Testis (tissue), 3 donors: Measurements from ENCODE around the gene IDE. TPM values are rescaled to one million over a fixed set of nuclear protein-coding genes. Genes with fewer than 3 reads are reported as not detected.
A peak's percentile ranks its signal among the peaks of the same experiment; 100 is the strongest.

ENCODE experiments used
- DNase-seq: peaks from one replicate; pipeline ENCODE4 v3.0.0-alpha.2; 2019
- H3K27ac ChIP-seq, 2 donors: fragments of 200-600 bp; sonication (generic); one replicate each; pipeline ENCODE4 v1.5.1; 2019
- H3K27me3 ChIP-seq: fragments of 200-600 bp; sonication (generic); one replicate; pipeline ENCODE4 v1.5.1; 2019
- H3K36me3 ChIP-seq: fragments of 200-600 bp; sonication (generic); one replicate; pipeline ENCODE4 v1.5.1; 2017; ENCODE audit warnings: low read depth; ENCODE audit errors: missing control alignments
- H3K4me1 ChIP-seq: fragments of 200-600 bp; sonication (generic); one replicate; pipeline ENCODE4 v1.5.1; 2019
- H3K4me3 ChIP-seq, 2 donors: fragments of 200-600 bp; sonication (generic); one replicate each; pipeline ENCODE4 v1.5.1; 2017 to 2019
- H3K9me3 ChIP-seq: fragments of 200-600 bp; sonication (generic); one replicate; pipeline ENCODE4 v1.5.1; 2017
- CTCF ChIP-seq, 3 experiments: fragments of 450-650 bp in 2 of 3; fragments of 200-600 bp in 1 of 3; sonication (generic) in 1 of 3; IDR thresholded peaks; one replicate each; pipeline ENCODE4 v1.5.1; 2016 to 2019; ENCODE audit warnings: antibody characterized with exemption in 3 of 3, mild to moderate bottlenecking in 2 of 3, moderate library complexity in 1 of 3
- POLR2A ChIP-seq: fragments of 450-650 bp; IDR thresholded peaks from one replicate; pipeline ENCODE4 v1.6.1; 2017; ENCODE audit warnings: antibody characterized with exemption, mild to moderate bottlenecking, moderate library complexity
- WGBS, 2 donors: methylation state at CpG; one replicate each; pipeline ENCODE4 v1.1.5; 2018; 5-methylcytosine and 5-hydroxymethylcytosine counted together
- intact Hi-C: fragments of 100-400 bp; cut with DNase I; formaldehyde crosslinking; loops from one replicate; pipeline ENCODE4 v1.15.1; 2023; ENCODE audit warnings: low total_unique reads
- polyA plus RNA-seq: library from polyadenylated mRNA; stranded (reverse); fragments of 350-450 nt; fragmentation: Illumina TruSeq; extraction: RNeasy Lipid Tissue Mini Kit (QIAGEN cat#74804); gene quantifications from one replicate; pipeline ENCODE4 v1.2.3, GENCODE V29; 2014; ENCODE audit warnings: low read depth, low replicate concordance; ENCODE audit not compliant: insufficient read depth
- total RNA-seq, 2 donors: library from RNA; depleted of rRNA; stranded (reverse); fragments of >200 nt; gene quantifications; one replicate each; pipeline ENCODE4 v1.2.3, GENCODE V29; 2016

IDE gene
- total and polyA plus RNA-seq, 3 donors from 2014 or later, result 28.4 to 78.2 (median 31.1) TPM

- H3K36me3 ChIP-seq, result no peaks in the 10 kb centered on the region
- DNase-seq, result no peak
- no peaks in the 10 kb centered on the region for H3K9me3 ChIP-seq
- no peaks in the 10 kb centered on the region for H3K4me1 ChIP-seq
- no peak overlapping the region for H3K27ac ChIP-seq
- no peak for TF ChIP-seq POLR2A
- TF ChIP-seq CTCF (IDR thresholded peaks at IDR 0.05), result no peak
- intact Hi-C loops, result no loop called here
- no peak overlapping the region for H3K4me3 ChIP-seq
- H3K27me3 ChIP-seq, result no peaks in the 10 kb centered on the region
- 93 to 100% methylated on average over 1 of the region's 1 CpG for WGBS, 2 donors
These were observed 24.4 kb upstream of the IDE start for GRCh38 chr10:92598321-92598720.

DNA sequence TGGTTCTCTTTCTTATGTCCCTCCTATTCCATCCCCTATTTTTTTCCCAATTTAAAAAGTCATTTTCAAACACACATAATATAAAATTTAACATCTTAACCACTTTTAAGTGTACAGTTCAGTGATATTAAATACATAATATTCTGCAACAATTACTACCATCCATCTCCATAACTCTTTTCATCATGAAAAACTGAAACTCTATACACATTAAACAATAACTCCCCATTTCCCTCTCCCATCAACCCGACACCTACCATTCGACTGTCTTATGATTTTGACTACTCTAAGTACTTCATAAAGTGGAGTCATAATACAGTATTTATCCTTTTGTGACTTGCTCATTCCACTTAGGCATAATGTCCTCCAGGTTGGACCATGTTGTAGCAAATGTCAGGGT lies 21.6 kb upstream of the IDE start:
- no peak for DNase-seq
- intact Hi-C loops, result no loop called here
- Histone ChIP-seq H3K36me3 (no peaks in the 10 kb centered on the region), H3K27ac (no peak overlapping the region), H3K9me3 (no peaks in the 10 kb centered on the region), H3K4me3 (no peak overlapping the region), H3K27me3 (no peaks in the 10 kb centered on the region), H3K4me1 (no peaks in the 10 kb centered on the region)
- TF ChIP-seq CTCF (IDR thresholded peaks at IDR 0.05) (no peak), POLR2A (no peak)
- WGBS, 2 donors, result 94 to 97% methylated on average over 2 of the region's 2 CpGs

GRCh38 chr10:92593619-92594588 lies 20.0 kb upstream of the IDE start:
- no peaks in the 10 kb centered on the region for H3K4me1 ChIP-seq
- no peaks in the 10 kb centered on the region for H3K27me3 ChIP-seq
- TF ChIP-seq POLR2A, result no peak
- no peak for TF ChIP-seq CTCF (IDR thresholded peaks at IDR 0.05)
- intact Hi-C loops, result no loop called here
- no peak for DNase-seq
- H3K9me3 ChIP-seq, result no peaks in the 10 kb centered on the region
- no peaks in the 10 kb centered on the region for H3K36me3 ChIP-seq
- 12 to 13% methylated on average over 9 of the region's 9 CpGs for WGBS, 2 donors
- peak overlapping the region in 1 of 2 donors; percentile 98 for H3K27ac ChIP-seq
- peak overlapping the region; percentile 69 to 75 for H3K4me3 ChIP-seq

DNA sequence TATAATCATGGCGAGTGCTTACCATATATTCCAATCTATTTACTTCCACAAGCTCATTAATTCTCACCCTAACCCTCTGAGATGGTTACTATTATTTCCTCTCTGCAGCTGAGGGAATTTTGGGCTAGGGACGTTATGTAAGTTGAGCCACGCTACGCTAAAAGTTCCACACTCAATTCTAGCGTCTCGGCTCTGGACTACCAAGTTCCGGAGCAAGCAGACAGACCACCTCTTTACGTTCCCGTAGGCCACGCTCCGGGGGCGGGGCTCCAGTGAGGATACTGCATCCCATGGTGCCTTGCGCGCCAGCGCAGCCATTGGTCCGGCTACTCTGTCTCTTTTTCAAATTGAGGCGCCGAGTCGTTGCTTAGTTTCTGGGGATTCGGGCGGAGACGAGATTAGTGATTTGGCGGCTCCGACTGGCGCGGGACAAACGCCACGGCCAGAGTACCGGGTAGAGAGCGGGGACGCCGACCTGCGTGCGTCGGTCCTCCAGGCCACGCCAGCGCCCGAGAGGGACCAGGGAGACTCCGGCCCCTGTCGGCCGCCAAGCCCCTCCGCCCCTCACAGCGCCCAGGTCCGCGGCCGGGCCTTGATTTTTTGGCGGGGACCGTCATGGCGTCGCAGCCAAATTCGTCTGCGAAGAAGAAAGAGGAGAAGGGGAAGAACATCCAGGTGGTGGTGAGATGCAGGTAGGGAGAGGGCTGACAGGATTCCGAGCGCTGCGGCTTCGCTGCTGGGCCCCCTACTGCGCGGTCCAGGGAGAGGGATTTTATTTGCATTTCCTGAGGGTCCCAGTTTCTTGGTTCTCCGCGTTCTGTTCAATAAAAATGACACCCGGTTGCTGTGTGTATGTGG lies 19.1 kb upstream of the IDE start, which contains the start of gene KIF11:
Gene KIF11, plus strand, starts transcription at position 370 of the 858 bp plus-strand sequence. Its CDS starts 246 bp downstream, at position 616.
- no peaks in the 10 kb centered on the region for H3K27me3 ChIP-seq
- H3K9me3 ChIP-seq, result no peaks in the 10 kb centered on the region
- H3K27ac ChIP-seq, result peak within 1 kb of the TSS; percentile 86 to 98
- no peaks in the 10 kb centered on the region for H3K36me3 ChIP-seq
- TF ChIP-seq CTCF (IDR thresholded peaks at IDR 0.05) (no peak), POLR2A (peak; percentile 79)
- intact Hi-C loops, result no loop called here
- WGBS, 2 donors, result 0 to 1% methylated on average over 40 to 61 of the region's 61 CpGs
- DNase-seq, result peak; percentile 99
- H3K4me3 ChIP-seq, result peak within 1 kb of the TSS; percentile 69 to 75
- no peaks in the 10 kb centered on the region for H3K4me1 ChIP-seq
